PC-3 (cell line): ENCODE data around the gene CEACAM6. TPM values are rescaled to one million over a fixed set of nuclear protein-coding genes. Genes with fewer than 3 reads are reported as not detected.

Source experiments
- ATAC-seq: fragments of 200-7000 bp; cut with Tn5 transposase; 2 replicates; pipeline ENCODE4 v1.9.1; 2020; ENCODE audit warnings: mild to moderate bottlenecking, moderate library complexity
- BruUV-seq: library from RNA; stranded (reverse); fragments of 400-500 nt; replicated peaks from 2 replicates; lab custom pipeline; 2021; lab: Mats Ljungman, UMichigan
- CTCF ChIA-PET: fragments of 300-600 bp; sonication (Branson Sonifier 250); formaldehyde crosslinking; loops from one replicate; lab custom pipeline; 2022; ENCODE audit warnings: antibody characterized with exemption; lab: Charles Lee
- POLR2A ChIA-PET: fragments of 300-600 bp; sonication (Branson Sonifier 250); formaldehyde crosslinking; loops from one replicate; lab custom pipeline; 2022; ENCODE audit warnings: antibody characterized with exemption; ENCODE audit not compliant: unreplicated experiment; lab: Charles Lee
- DNase-seq: peaks from one replicate; pipeline ENCODE4 v3.0.0-alpha.2; 2015
- H2AFZ ChIP-seq: fragments of 300-600 bp; sonication (generic); 2 replicates; pipeline ENCODE4 v1.6.0; 2016; ENCODE audit warnings: antibody characterized with exemption, low read length
- H3F3A ChIP-seq: fragments of 300-600 bp; sonication (generic); one replicate; pipeline ENCODE4 v1.6.0; 2017; ENCODE audit warnings: antibody characterized with exemption, low read length, control low read depth, mild to moderate bottlenecking; ENCODE audit not compliant: unreplicated experiment
- H3K27ac ChIP-seq: fragments of 300-600 bp; sonication (generic); 2 replicates; pipeline ENCODE4 v1.5.1; 2016; ENCODE audit warnings: mild to moderate bottlenecking, low read length
- H3K27me3 ChIP-seq: fragments of 300-600 bp; sonication (generic); 2 replicates; pipeline ENCODE4 v1.6.1; 2016; ENCODE audit warnings: low read length, mixed read lengths
- H3K36me3 ChIP-seq: fragments of 300-600 bp; sonication (generic); 2 replicates; pipeline ENCODE4 v1.6.1; 2016; ENCODE audit warnings: low read depth, mixed run types, low read length, mixed read lengths
- H3K4me1 ChIP-seq: fragments of 300-600 bp; sonication (generic); 2 replicates; pipeline ENCODE4 v1.5.1; 2016; ENCODE audit warnings: low read length; ENCODE audit not compliant: insufficient read depth
- H3K4me2 ChIP-seq: fragments of 300-600 bp; sonication (generic); 2 replicates; pipeline ENCODE4 v1.6.0; 2016; ENCODE audit warnings: low read length
- H3K4me3 ChIP-seq: fragments of 300-600 bp; sonication (generic); 2 replicates; pipeline ENCODE4 v1.5.1; 2016; ENCODE audit warnings: mild to moderate bottlenecking, low read length, mixed read lengths
- H3K79me2 ChIP-seq: fragments of 300-600 bp; sonication (generic); 2 replicates; pipeline ENCODE4 v1.6.1; 2017; ENCODE audit warnings: low read length, mixed read lengths
- H3K9ac ChIP-seq: fragments of 300-600 bp; sonication (generic); 2 replicates; pipeline ENCODE4 v1.6.0; 2016; ENCODE audit warnings: mild to moderate bottlenecking, low read length
- H3K9me2 ChIP-seq: fragments of 300-600 bp; sonication (generic); replicated peaks from 2 replicates; pipeline ENCODE4 v1.6.1; 2016; ENCODE audit warnings: mixed run types, low read length, mixed read lengths
- H3K9me3 ChIP-seq: fragments of 300-600 bp; sonication (generic); 2 replicates; pipeline ENCODE4 v1.6.1; 2016; ENCODE audit warnings: low read length, mixed read lengths
- H4K20me1 ChIP-seq: fragments of 300-600 bp; sonication (generic); 2 replicates; pipeline ENCODE4 v1.6.1; 2016; ENCODE audit warnings: low read length, mixed read lengths
- CTCF ChIP-seq: fragments of 300-600 bp; sonication (generic); conservative IDR thresholded peaks from 2 replicates; pipeline ENCODE4 v1.5.1; 2017; ENCODE audit warnings: antibody characterized with exemption, low read depth, mild to moderate bottlenecking, low read length
- EZH2 ChIP-seq: fragments of 300-600 bp; sonication (generic); IDR thresholded peaks from one replicate; pipeline ENCODE4 v1.6.1; 2017; ENCODE audit warnings: antibody characterized with exemption, mild to moderate bottlenecking, low read length; ENCODE audit not compliant: unreplicated experiment
- EZH2phosphoT487 ChIP-seq: fragments of 300-600 bp; sonication (generic); IDR thresholded peaks from 2 replicates; pipeline ENCODE4 v1.6.1; 2018; ENCODE audit warnings: mild to moderate bottlenecking, antibody characterized with exemption, low read length, borderline replicate concordance
- intact Hi-C: fragments of 100-400 bp; cut with micrococcal nuclease; formaldehyde crosslinking; loops from 2 replicates; pipeline ENCODE4 v1.9.0; 2023
- total RNA-seq: library from RNA; depleted of rRNA; stranded (reverse); fragments of >200 nt; gene quantifications from 2 replicates; pipeline ENCODE4 v1.2.3, GENCODE V29; 2014

The CEACAM6 gene
- total RNA-seq, 1 experiment from 2014 or later = 7.1 TPM

DNA sequence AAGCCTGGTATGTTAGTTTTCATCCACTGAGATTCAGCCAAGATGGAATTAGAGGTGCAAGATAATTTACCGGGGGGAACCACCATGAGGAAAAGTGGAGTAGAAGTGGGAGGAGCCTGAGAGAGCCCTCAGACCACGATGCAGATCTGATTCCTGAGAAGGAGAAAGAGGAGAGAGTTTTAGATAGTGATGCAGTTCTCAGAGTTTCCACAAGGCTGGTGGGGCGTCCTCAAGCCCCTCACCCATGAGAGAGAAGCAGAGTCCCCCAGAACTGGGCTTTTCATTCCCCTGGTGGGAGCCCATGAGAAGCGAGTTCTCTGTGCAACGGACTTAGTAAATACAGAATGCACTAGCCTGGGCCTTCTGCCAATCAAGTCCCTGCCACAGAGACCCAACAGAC, 28.8 kb upstream of the CEACAM6 start:
- H3K27me3 ChIP-seq = no peaks in the 10 kb centered on the region
- H4K20me1 ChIP-seq = no peaks in the 10 kb centered on the region
- TF ChIP-seq CTCF (no peak), EZH2phosphoT487 (no peak), EZH2 (no peak)
- ChIA-PET POLR2A (no interaction called here), CTCF (no interaction called here)
- no peaks in the 10 kb centered on the region for H3F3A ChIP-seq
- H3K4me3 ChIP-seq = no peak overlapping the region
- intact Hi-C loops = no loop called here
- H3K4me1 ChIP-seq = no peaks in the 10 kb centered on the region
- H3K9ac ChIP-seq = no peak overlapping the region
- no peak overlapping the region for H3K27ac ChIP-seq
- no peak overlapping the region for H3K4me2 ChIP-seq
- no TSS peak for BruUV-seq
- H3K9me3 ChIP-seq = no peaks in the 10 kb centered on the region
- H3K36me3 ChIP-seq = no peaks in the 10 kb centered on the region
- no peak overlapping the region for H2AFZ ChIP-seq
- no peaks in the 10 kb centered on the region for H3K9me2 ChIP-seq
- ATAC-seq = no peak
- DNase-seq = no peak
- H3K79me2 ChIP-seq = no peaks in the 10 kb centered on the region

- CTCF ChIA-PET = interaction anchor here (2.2 kb wide), 1 partner anchor 27 kb away, joined by 16 read pairs; no protein-coding TSS in a partner anchor
- TF ChIP-seq CTCF = no peak
- TF ChIP-seq EZH2 = no peak
- TF ChIP-seq EZH2phosphoT487 = no peak
- Histone ChIP-seq H3K27me3 (no peaks in the 10 kb centered on the region), H3K79me2 (no peaks in the 10 kb centered on the region), H3K4me2 (peak overlapping the region; percentile 78), H2AFZ (peak overlapping the region; percentile 37; the same call in 1 of the 2 replicates), H4K20me1 (no peaks in the 10 kb centered on the region), H3K9me3 (no peaks in the 10 kb centered on the region), H3K36me3 (no peaks in the 10 kb centered on the region), H3K4me1 (peaks cover 37% of the 10 kb centered on the region), H3K4me3 (peak overlapping the region; percentile 12; the same call in 1 of the 2 replicates), H3K9me2 (no peaks in the 10 kb centered on the region), H3K27ac (peak overlapping the region; percentile 100), H3K9ac (peak overlapping the region; percentile 71), H3F3A (peaks cover 9% of the 10 kb centered on the region)
- DNase-seq (no peak), ATAC-seq (no peak)
- intact Hi-C loops = no loop called here
- BruUV-seq = no TSS peak
- POLR2A ChIA-PET = no interaction called here
Measured at GRCh38 chr19:41734156-41734555, 21.2 kb upstream of the CEACAM6 start.

DNA sequence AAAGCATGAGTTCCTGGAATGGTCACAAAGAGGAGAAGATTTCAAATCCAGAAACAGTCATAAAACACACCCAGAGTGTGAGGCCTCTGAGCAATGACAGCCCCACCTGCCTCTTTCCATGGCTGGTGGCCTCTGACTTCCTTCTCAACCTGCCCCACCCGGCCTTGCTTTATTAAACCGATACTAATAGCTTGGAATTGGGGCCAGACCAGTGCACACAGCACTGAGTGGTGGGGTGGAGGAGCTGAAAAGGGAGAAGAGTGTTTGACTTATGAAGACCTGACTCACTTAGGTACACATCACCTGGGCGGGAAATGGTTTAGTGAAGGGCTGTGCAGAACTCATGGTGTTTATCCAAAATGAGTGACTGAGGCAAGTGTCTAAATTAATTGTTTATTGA, 20.7 kb upstream of the CEACAM6 start:
- peak overlapping the region; percentile 78 for H3K4me2 ChIP-seq
- no peaks in the 10 kb centered on the region for H3K9me2 ChIP-seq
- peak overlapping the region; percentile 56; the same call in 1 of the 2 replicates for H3K4me3 ChIP-seq
- H3K27me3 ChIP-seq = no peaks in the 10 kb centered on the region
- intact Hi-C loops = no loop called here
- H3K4me1 ChIP-seq = peaks cover 41% of the 10 kb centered on the region
- DNase-seq (peak; percentile 87), ATAC-seq (peak; percentile 88)
- no peak for TF ChIP-seq EZH2phosphoT487
- no peak for TF ChIP-seq CTCF
- no peak for TF ChIP-seq EZH2
- peak overlapping the region; percentile 37; the same call in 1 of the 2 replicates for H2AFZ ChIP-seq
- peaks cover 9% of the 10 kb centered on the region for H3F3A ChIP-seq
- ChIA-PET CTCF (interaction anchor here (0.7 to 2.2 kb wide), 2 partner anchors 28 to 667 kb away, joined by 8 to 16 read pairs; no protein-coding TSS in a partner anchor), POLR2A (interaction anchor here (0.9 kb wide), 1 partner anchor 14 kb away, joined by 5 read pairs; no protein-coding TSS in a partner anchor)
- peak overlapping the region; percentile 85 for H3K9ac ChIP-seq
- no peaks in the 10 kb centered on the region for H3K9me3 ChIP-seq
- no peaks in the 10 kb centered on the region for H4K20me1 ChIP-seq
- H3K79me2 ChIP-seq = no peaks in the 10 kb centered on the region
- BruUV-seq = no TSS peak
- H3K36me3 ChIP-seq = no peaks in the 10 kb centered on the region
- H3K27ac ChIP-seq = peak overlapping the region; percentile 100
